ENCODE results near the gene KDM4B.
A peak's percentile ranks its signal among the peaks of the same experiment; 100 is the strongest.
"Not testable (repeated sequence)": the region's sequence is repeated elsewhere in the genome, so short reads cannot be mapped to it uniquely, and the experiment has no call there.

KDM4B gene

GRCh38 chr19:4967738-4968461 is 1.0 kb upstream of the KDM4B start:
- no peak for DNase-seq (ENCODE audit: low spot score)

GRCh38 chr19:4969292-4969771 is 419 bp downstream of the KDM4B start:
- DNase-seq (ENCODE audit: low spot score) = no peak

- DNase-seq (ENCODE audit: low spot score) = no peak
These were observed 1.0 kb downstream of the KDM4B start for GRCh38 chr19:4969772-4970531.

- DNase-seq (ENCODE audit: low spot score) = no peak
These were observed 1.9 kb downstream of the KDM4B start for GRCh38 chr19:4970558-4971423.

GRCh38 chr19:4971424-4971793 is 2.5 kb downstream of the KDM4B start:
- no peak for DNase-seq (ENCODE audit: low spot score)

GRCh38 chr19:4971816-4972495 is 3.0 kb downstream of the KDM4B start:
- no peak for DNase-seq (ENCODE audit: low spot score)

- no peak for DNase-seq (ENCODE audit: low spot score)
These were observed 3.8 kb downstream of the KDM4B start for GRCh38 chr19:4972509-4973230.

- DNase-seq (ENCODE audit: low spot score) = no peak
These were observed 6.1 kb downstream of the KDM4B start for GRCh38 chr19:4974880-4975469.

- not testable (repeated sequence) for DNase-seq (ENCODE audit: low spot score)
These were observed 6.7 kb downstream of the KDM4B start for GRCh38 chr19:4975601-4976000.

- DNase-seq (ENCODE audit: low spot score) = peak; percentile 83
These were observed 7.7 kb downstream of the KDM4B start for GRCh38 chr19:4976401-4977298.

- no peak for DNase-seq (ENCODE audit: low spot score)
These were observed 8.6 kb downstream of the KDM4B start for GRCh38 chr19:4977299-4978174.

GRCh38 chr19:4979211-4979807 is 10.4 kb downstream of the KDM4B start:
- no peak for DNase-seq (ENCODE audit: low spot score)

GRCh38 chr19:4980067-4980466 is 11.2 kb downstream of the KDM4B start:
- no peak for DNase-seq (ENCODE audit: low spot score)

- DNase-seq (ENCODE audit: low spot score) = no peak
These were observed 12.1 kb downstream of the KDM4B start for GRCh38 chr19:4980838-4981680.

GRCh38 chr19:4981681-4981958 is 12.7 kb downstream of the KDM4B start:
- no peak for DNase-seq (ENCODE audit: low spot score)

- DNase-seq (ENCODE audit: low spot score) = no peak
These were observed 14.6 kb downstream of the KDM4B start for GRCh38 chr19:4983346-4984105.

- no peak for DNase-seq (ENCODE audit: low spot score)
These were observed 15.1 kb downstream of the KDM4B start for GRCh38 chr19:4984106-4984380.

Data from HuH-7.5 (cell line).